Measurements from ENCODE around the gene CELF4.

DNA sequence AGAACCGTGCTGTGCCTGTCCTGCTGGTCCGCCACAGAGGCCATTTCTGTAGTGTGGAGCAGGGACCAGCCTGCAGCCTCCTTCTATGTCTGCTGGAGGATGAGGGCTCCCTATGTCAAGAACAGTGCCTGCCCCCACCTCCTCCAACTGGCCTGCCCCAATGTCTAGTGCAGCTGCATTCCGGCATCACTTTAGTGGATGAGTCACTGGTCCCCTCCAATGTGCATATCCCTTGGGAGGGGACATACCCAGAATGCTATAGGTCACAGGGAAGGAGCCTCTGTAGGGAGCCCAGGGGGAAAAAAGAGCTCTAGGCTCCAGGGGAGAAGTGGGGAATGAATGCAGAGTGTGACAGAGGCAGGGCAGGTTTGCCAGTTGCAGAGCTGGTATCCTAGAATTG lies 219.6 kb downstream of the CELF4 start:
- TF ChIP-seq POLR2AphosphoS5 (IDR thresholded peaks at IDR 0.05; ENCODE audit: borderline replicate concordance, low read depth, low read length) (no peak), EZH2 (IDR thresholded peaks at IDR 0.05) (no peak)

All from SK-N-MC (cell line).